H9 (cell line): ENCODE results near the gene CCDC192. TPM values are rescaled to one million over a fixed set of nuclear protein-coding genes. Genes with fewer than 3 reads are reported as not detected.

Experiments
- DNase-seq: peaks from one replicate; pipeline ENCODE4 v3.0.0-alpha.2; 2017
- H2AFZ ChIP-seq: one replicate; pipeline ENCODE4 v1.6.1; 2013; ENCODE audit warnings: mild to moderate bottlenecking, low read length, control low read depth, moderate library complexity
- H2AK5ac ChIP-seq: 2 replicates; pipeline ENCODE4 v1.6.1; 2013; ENCODE audit warnings: low read length, control low read depth, mixed read lengths; ENCODE audit not compliant: insufficient read length
- H2BK120ac ChIP-seq: one replicate; pipeline ENCODE4 v1.6.1; 2013; ENCODE audit warnings: low read depth, mild to moderate bottlenecking, low read length, control low read depth, inconsistent platforms; ENCODE audit not compliant: poor library complexity, severe bottlenecking
- H2BK12ac ChIP-seq: 2 replicates; pipeline ENCODE4 v1.6.1; 2013; ENCODE audit warnings: low read length, control low read depth, mixed read lengths, low read depth; ENCODE audit not compliant: insufficient read length
- H2BK15ac ChIP-seq: 2 replicates; pipeline ENCODE4 v1.6.1; 2013; ENCODE audit warnings: low read depth, low read length, control low read depth
- H2BK20ac ChIP-seq: one replicate; pipeline ENCODE4 v1.6.1; 2013; ENCODE audit warnings: low read depth, mild to moderate bottlenecking, low read length, control low read depth, inconsistent platforms; ENCODE audit not compliant: poor library complexity, severe bottlenecking
- H2BK5ac ChIP-seq: 2 replicates; pipeline ENCODE4 v1.6.1; 2013; ENCODE audit warnings: low read length, control low read depth, mixed read lengths; ENCODE audit not compliant: insufficient read length
- H3K14ac ChIP-seq: 2 replicates; pipeline ENCODE4 v1.6.1; 2013; ENCODE audit warnings: low read length, control low read depth; ENCODE audit not compliant: insufficient read depth
- H3K18ac ChIP-seq: 2 replicates; pipeline ENCODE4 v1.6.1; 2013; ENCODE audit warnings: low read depth, mild to moderate bottlenecking, mixed read lengths, low read length, control low read depth; ENCODE audit not compliant: insufficient read length
- H3K23ac ChIP-seq: 2 replicates; pipeline ENCODE4 v1.6.1; 2013; ENCODE audit warnings: low read length, control low read depth, mixed read lengths, low read depth; ENCODE audit not compliant: insufficient read length
- H3K23me2 ChIP-seq: 2 replicates; pipeline ENCODE4 v1.6.1; 2013; ENCODE audit warnings: low read depth, mild to moderate bottlenecking, mixed read lengths, low read length, control low read depth; ENCODE audit not compliant: insufficient read length, poor library complexity, severe bottlenecking
- H3K27ac ChIP-seq: 2 replicates; pipeline ENCODE4 v1.5.1; 2013; ENCODE audit warnings: low read length, control low read depth, mixed read lengths, low read depth; ENCODE audit not compliant: insufficient read length
- H3K27me3 ChIP-seq: 2 replicates; pipeline ENCODE4 v1.6.1; 2013; ENCODE audit warnings: low read length, control low read depth, inconsistent platforms; ENCODE audit not compliant: insufficient read depth
- H3K4ac ChIP-seq: 2 replicates; pipeline ENCODE4 v1.6.1; 2013; ENCODE audit warnings: low read depth, mild to moderate bottlenecking, control low read depth, inconsistent platforms, low read length, moderate library complexity
- H3K4me1 ChIP-seq: 2 replicates; pipeline ENCODE4 v1.6.1; 2013; ENCODE audit warnings: low read length, control low read depth, inconsistent platforms; ENCODE audit not compliant: insufficient read depth
- H3K4me2 ChIP-seq: 2 replicates; pipeline ENCODE4 v1.6.1; 2013; ENCODE audit warnings: low read length, control low read depth, mixed read lengths; ENCODE audit not compliant: insufficient read length, insufficient read depth
- H3K56ac ChIP-seq: 2 replicates; pipeline ENCODE4 v1.6.1; 2013; ENCODE audit warnings: low read depth, mild to moderate bottlenecking, mixed read lengths, low read length, control low read depth; ENCODE audit not compliant: insufficient read length
- H3K79me1 ChIP-seq: 2 replicates; pipeline ENCODE4 v1.6.1; 2013; ENCODE audit warnings: low read depth, mild to moderate bottlenecking, moderate library complexity, low read length, control low read depth, inconsistent platforms; ENCODE audit not compliant: insufficient read depth, poor library complexity, severe bottlenecking
- H3K79me2 ChIP-seq: 2 replicates; pipeline ENCODE4 v1.6.1; 2013; ENCODE audit warnings: low read length, control low read depth, inconsistent platforms; ENCODE audit not compliant: insufficient read depth
- H3K9ac ChIP-seq: 2 replicates; pipeline ENCODE4 v1.6.1; 2013; ENCODE audit warnings: low read length, control low read depth, mixed read lengths; ENCODE audit not compliant: insufficient read length; ENCODE audit errors: extremely low read depth
- H3K9me3 ChIP-seq: one replicate; pipeline ENCODE4 v1.6.1; 2013; ENCODE audit warnings: low read depth, low read length, inconsistent platforms; ENCODE audit not compliant: control insufficient read depth
- H3T11ph ChIP-seq: one replicate; pipeline ENCODE4 v1.6.1; 2013; ENCODE audit warnings: mild to moderate bottlenecking, low read length, control low read depth, inconsistent platforms
- H4K20me1 ChIP-seq: one replicate; pipeline ENCODE4 v1.6.1; 2013; ENCODE audit not compliant: control insufficient read depth, insufficient read length, insufficient read depth
- H4K5ac ChIP-seq: 2 replicates; pipeline ENCODE4 v1.6.1; 2013; ENCODE audit warnings: low read depth, mild to moderate bottlenecking, mixed read lengths, low read length, control low read depth; ENCODE audit not compliant: insufficient read length
- H4K8ac ChIP-seq: replicated peaks from 2 replicates; pipeline ENCODE4 v1.6.1; 2013; ENCODE audit warnings: low read length, control low read depth, mixed read lengths, low read depth; ENCODE audit not compliant: insufficient read length
- H4K91ac ChIP-seq: 2 replicates; pipeline ENCODE4 v1.6.1; 2013; ENCODE audit warnings: low read depth, mild to moderate bottlenecking, moderate library complexity, mixed read lengths, low read length, control low read depth; ENCODE audit not compliant: insufficient read length
- H3K27ac Mint-ChIP-seq, 3 experiments: 2 replicates in 2 of 3; 3 replicates in 1 of 3; pipeline ENCODE4 v1.8.0; 2020 to 2021; ENCODE audit warnings: mixed read lengths in 3 of 3, mild to moderate bottlenecking in 1 of 3, moderate library complexity in 1 of 3
- H3K27me3 Mint-ChIP-seq: 2 replicates; pipeline ENCODE4 v1.8.0; 2021; ENCODE audit warnings: low read depth, mild to moderate bottlenecking, moderate library complexity, mixed read lengths
- H3K36me3 Mint-ChIP-seq, 3 experiments: 2 replicates in 2 of 3; 3 replicates in 1 of 3; pipeline ENCODE4 v1.8.0; 2020 to 2021; ENCODE audit warnings: low read depth in 3 of 3, mixed read lengths in 3 of 3; ENCODE audit not compliant: insufficient read depth in 1 of 3
- H3K4me1 Mint-ChIP-seq, 2 experiments: 2 replicates each; pipeline ENCODE4 v1.8.0; 2020; ENCODE audit warnings: mixed read lengths in 2 of 2
- H3K4me3 Mint-ChIP-seq, 2 experiments: 2 replicates in 1 of 2; 3 replicates in 1 of 2; pipeline ENCODE4 v1.8.0; 2020 to 2021; ENCODE audit warnings: mild to moderate bottlenecking in 2 of 2, mixed read lengths in 2 of 2, moderate library complexity in 1 of 2
- H3K9me3 Mint-ChIP-seq, 2 experiments: 2 replicates in 1 of 2; 3 replicates in 1 of 2; pipeline ENCODE4 v1.8.0; 2020; ENCODE audit warnings: mild to moderate bottlenecking in 2 of 2, mixed read lengths in 2 of 2, moderate library complexity in 1 of 2
- CTCF ChIP-seq: fragments of 200-600 bp; sonication (generic); conservative IDR thresholded peaks from 3 replicates; pipeline ENCODE4 v1.8.0; 2021; ENCODE audit warnings: antibody characterized with exemption, mild to moderate bottlenecking
- WGBS: extraction: QIAGEN DNeasy Blood & Tissue Kit; methylation state at CpG from one replicate; pipeline ENCODE4 v1.1.7; 2013; ENCODE audit warnings: missing lambda C conversion rate, low lambda C conversion rate, mixed read lengths; ENCODE audit not compliant: insufficient read length; ENCODE audit errors: extremely low coverage; 5-methylcytosine and 5-hydroxymethylcytosine counted together
- total RNA-seq: library from RNA; stranded (reverse); gene quantifications from 2 replicates; pipeline ENCODE4 v1.2.1, GENCODE V29; 2021

Gene CCDC192
- total RNA-seq, 1 experiment from 2014 or later: not detected

- H3K79me1 ChIP-seq: no peaks in the 10 kb centered on the region
- no peaks in the 10 kb centered on the region for H3K23me2 ChIP-seq
- Mint-ChIP-seq H3K4me3 (no peak overlapping the region), H3K36me3 (peaks cover 0 to 5% (median 1%) of the 10 kb centered on the region in 3 experiments; a peak in 1 of 7 replicates), H3K4me1 (no peaks in the 10 kb centered on the region), H3K27ac (no peak overlapping the region), H3K9me3 (0 out of 5 replicates have a peak, but pooled peaks cover under 1 to 5% of the 10 kb centered on the region in 2 experiments), H3K27me3 (no peaks in the 10 kb centered on the region)
- no peak overlapping the region for H3K14ac ChIP-seq
- WGBS: no CpG with 5 or more reads among the region's 6 CpGs
- no peak overlapping the region for H3T11ph ChIP-seq
- no peak overlapping the region for H4K91ac ChIP-seq
- H2BK120ac ChIP-seq: no peak overlapping the region
- H2BK5ac ChIP-seq: no peak overlapping the region
- no peak overlapping the region for H2AK5ac ChIP-seq
- no peak for TF ChIP-seq CTCF
- H2BK20ac ChIP-seq: no peak overlapping the region
- no peak overlapping the region for H3K4me2 ChIP-seq
- no peaks in the 10 kb centered on the region for H3K9me3 ChIP-seq
- H3K23ac ChIP-seq: no peak overlapping the region
- H4K8ac ChIP-seq: no peak overlapping the region
- H2BK15ac ChIP-seq: no peak overlapping the region
- H3K4ac ChIP-seq: no peak overlapping the region
- no peak overlapping the region for H2BK12ac ChIP-seq
- no peak overlapping the region for H3K27ac ChIP-seq
- no peaks in the 10 kb centered on the region for H4K20me1 ChIP-seq
- no peak overlapping the region for H3K18ac ChIP-seq
- no peak overlapping the region for H3K9ac ChIP-seq
- H2AFZ ChIP-seq: no peak overlapping the region
- no peak for DNase-seq
- H3K56ac ChIP-seq: no peak overlapping the region
- no peaks in the 10 kb centered on the region for H3K4me1 ChIP-seq
- no peak overlapping the region for H4K5ac ChIP-seq
- no peaks in the 10 kb centered on the region for H3K79me2 ChIP-seq
- H3K27me3 ChIP-seq: no peaks in the 10 kb centered on the region
These were observed 247.7 kb downstream of the CCDC192 start for GRCh38 chr5:127950707-127951391.
